ENCODE data around the gene CACNA1B.

Gene CACNA1B

DNA sequence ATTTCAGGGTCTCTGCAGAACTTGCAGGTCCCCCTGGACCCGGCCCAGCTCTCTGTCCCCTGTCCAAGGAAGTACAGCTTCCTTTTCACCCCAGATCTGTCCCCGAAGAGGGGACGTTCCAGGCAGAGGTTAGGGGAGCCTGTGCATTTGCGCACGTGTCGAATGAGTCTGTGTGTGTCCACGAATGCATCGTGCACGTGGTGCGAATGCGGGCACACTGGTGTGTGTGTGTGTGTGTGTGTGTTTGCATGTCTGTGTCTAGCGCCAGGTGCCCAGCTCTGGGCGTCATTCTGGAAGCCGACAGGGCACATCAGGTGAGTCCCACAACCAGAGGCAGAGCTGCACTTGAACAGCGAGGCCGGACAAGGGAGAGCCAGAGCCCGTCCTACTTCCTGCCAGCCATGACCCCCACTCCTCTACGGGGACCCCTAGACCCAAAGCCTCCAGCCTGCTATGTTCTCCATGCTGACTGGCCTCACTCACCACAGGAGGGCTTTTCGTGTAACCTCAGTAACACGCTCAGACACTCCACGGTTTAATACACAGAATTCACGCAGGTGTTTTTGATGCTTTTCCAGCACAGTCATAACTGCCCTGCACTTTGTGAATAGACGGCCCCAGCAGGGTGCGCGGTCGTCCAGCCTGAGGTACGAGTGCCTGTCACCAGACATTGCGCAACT is 41.3 kb upstream of the CACNA1B start:
- WGBS (ENCODE audit: insufficient coverage, insufficient read length), result no CpG with 5 or more reads among the region's 28 CpGs
- H3K4me3 ChIP-seq (ENCODE audit: low read length), result no peak overlapping the region
- no peak overlapping the region for H3K27ac ChIP-seq (ENCODE audit: low read length)
- DNase-seq (ENCODE audit: low read depth, low spot score), result no peak
- H3K36me3 ChIP-seq (ENCODE audit: control insufficient read depth, insufficient read depth, low read length), result peaks cover 10% of the 10 kb centered on the region; the same call in 1 of the 2 replicates
- H3K27me3 ChIP-seq (ENCODE audit: control insufficient read depth, insufficient read depth, low read length), result no peaks in the 10 kb centered on the region
- H3K9me3 ChIP-seq (ENCODE audit: control insufficient read depth, insufficient read depth, low read length), result no peaks in the 10 kb centered on the region
- no peaks in the 10 kb centered on the region for H3K4me1 ChIP-seq (ENCODE audit: control insufficient read depth, insufficient read depth, low read length)

DNA sequence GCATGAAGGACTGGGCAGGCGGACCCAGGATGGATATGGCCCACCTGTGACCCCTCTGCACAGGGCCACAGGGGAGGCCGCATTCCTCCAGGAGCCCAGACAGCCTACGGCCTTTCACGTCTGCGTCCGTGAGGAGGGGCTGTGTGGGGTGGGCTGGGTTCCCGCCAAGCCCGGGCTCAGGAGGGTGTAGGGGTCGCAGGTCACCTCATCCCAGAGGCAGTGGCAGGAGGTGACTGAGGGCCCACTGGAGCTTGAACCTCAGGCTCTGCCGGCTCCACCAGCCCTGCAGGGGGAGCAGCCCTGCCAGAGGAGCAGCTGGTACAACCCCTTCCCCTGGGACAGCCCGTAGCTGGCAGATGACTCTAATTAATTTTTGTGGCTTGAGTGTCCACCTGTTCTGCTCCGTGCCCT is 40.7 kb upstream of the CACNA1B start:
- no peak for DNase-seq (ENCODE audit: low read depth, low spot score)
- H3K4me1 ChIP-seq (ENCODE audit: control insufficient read depth, insufficient read depth, low read length), result no peaks in the 10 kb centered on the region
- no peaks in the 10 kb centered on the region for H3K9me3 ChIP-seq (ENCODE audit: control insufficient read depth, insufficient read depth, low read length)
- H3K27ac ChIP-seq (ENCODE audit: low read length), result no peak overlapping the region
- no peaks in the 10 kb centered on the region for H3K27me3 ChIP-seq (ENCODE audit: control insufficient read depth, insufficient read depth, low read length)
- WGBS (ENCODE audit: insufficient coverage, insufficient read length), result no CpG with 5 or more reads among the region's 12 CpGs
- no peak overlapping the region for H3K4me3 ChIP-seq (ENCODE audit: low read length)
- H3K36me3 ChIP-seq (ENCODE audit: control insufficient read depth, insufficient read depth, low read length), result peaks cover 10% of the 10 kb centered on the region; the same call in 1 of the 2 replicates

DNA sequence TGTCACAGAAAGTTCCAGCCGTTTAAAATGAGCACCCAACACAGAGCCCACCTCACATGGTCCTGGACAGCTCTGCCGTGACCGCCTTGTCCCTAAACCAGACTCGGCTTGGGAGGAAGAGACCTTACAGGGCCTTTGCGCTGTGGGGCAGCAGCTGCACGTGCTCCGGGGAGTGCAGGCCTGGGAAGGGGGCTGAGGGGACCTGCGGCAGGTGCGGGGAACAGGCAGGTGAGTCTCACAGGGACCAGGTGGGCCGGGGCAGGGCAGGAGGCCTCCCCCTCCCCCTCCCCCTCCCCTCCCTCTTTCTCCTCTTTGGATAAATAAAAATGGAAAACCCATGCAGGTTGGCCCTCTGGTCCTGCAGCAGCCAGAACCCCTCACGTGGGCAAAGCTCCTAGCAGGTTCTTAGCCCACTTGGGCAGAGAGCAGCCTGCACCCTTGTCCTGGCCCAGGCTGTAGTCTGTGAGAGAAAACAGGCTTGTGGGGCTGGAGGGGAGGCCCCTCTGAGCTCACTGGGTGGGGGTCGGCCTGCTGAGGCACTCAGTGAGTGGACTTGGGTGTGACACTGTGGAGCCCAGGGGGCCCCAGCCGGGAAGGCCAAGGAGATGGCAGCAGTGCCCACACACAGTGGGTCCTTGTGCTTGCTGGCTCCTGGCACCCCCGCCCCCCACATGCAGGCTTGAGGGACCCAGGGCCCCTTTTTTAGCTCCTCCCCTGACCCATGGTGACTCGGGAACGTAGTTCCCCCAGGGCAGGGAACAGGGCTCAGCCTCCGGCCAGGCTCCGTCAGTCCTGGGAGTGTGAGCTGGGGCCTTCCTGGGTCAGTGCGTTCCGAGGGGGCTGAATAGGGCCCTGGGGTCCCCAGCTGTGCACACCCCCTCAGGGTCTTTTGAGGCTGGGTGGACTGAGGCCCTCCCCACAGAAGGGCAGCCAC is 40.0 kb upstream of the CACNA1B start:
- no peak overlapping the region for H3K27ac ChIP-seq (ENCODE audit: low read length)
- H3K9me3 ChIP-seq (ENCODE audit: control insufficient read depth, insufficient read depth, low read length), result no peaks in the 10 kb centered on the region
- H3K36me3 ChIP-seq (ENCODE audit: control insufficient read depth, insufficient read depth, low read length), result peaks cover 9% of the 10 kb centered on the region; the same call in 1 of the 2 replicates
- no peaks in the 10 kb centered on the region for H3K4me1 ChIP-seq (ENCODE audit: control insufficient read depth, insufficient read depth, low read length)
- DNase-seq (ENCODE audit: low read depth, low spot score), result no peak
- no peak overlapping the region for H3K4me3 ChIP-seq (ENCODE audit: low read length)
- no CpG with 5 or more reads among the region's 20 CpGs for WGBS (ENCODE audit: insufficient coverage, insufficient read length)
- no peaks in the 10 kb centered on the region for H3K27me3 ChIP-seq (ENCODE audit: control insufficient read depth, insufficient read depth, low read length)

DNA sequence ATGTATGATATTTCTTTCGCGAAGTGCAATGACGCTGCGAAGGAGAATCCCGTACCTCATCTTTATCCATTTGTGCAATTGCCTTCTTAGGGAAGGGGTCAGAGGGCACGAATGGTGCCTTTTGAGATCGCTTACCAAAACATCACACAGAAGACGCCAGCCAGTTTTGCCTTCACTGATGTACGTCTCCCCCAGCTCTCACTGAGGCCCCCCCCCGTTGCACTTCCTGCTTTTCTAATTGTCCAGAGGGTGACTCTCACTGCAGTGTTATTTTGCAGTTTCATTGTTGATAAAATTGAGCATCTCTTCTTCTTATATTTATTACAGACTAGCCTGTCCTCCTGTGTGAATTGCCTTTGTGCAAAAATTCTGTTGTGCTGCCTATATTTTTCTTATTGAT is 39.0 kb upstream of the CACNA1B start:
- no peaks in the 10 kb centered on the region for H3K4me1 ChIP-seq (ENCODE audit: control insufficient read depth, insufficient read depth, low read length)
- no peak overlapping the region for H3K4me3 ChIP-seq (ENCODE audit: low read length)
- no CpG with 5 or more reads among the region's 10 CpGs for WGBS (ENCODE audit: insufficient coverage, insufficient read length)
- H3K9me3 ChIP-seq (ENCODE audit: control insufficient read depth, insufficient read depth, low read length), result no peaks in the 10 kb centered on the region
- H3K36me3 ChIP-seq (ENCODE audit: control insufficient read depth, insufficient read depth, low read length), result peaks cover 4% of the 10 kb centered on the region; the same call in 1 of the 2 replicates
- no peak overlapping the region for H3K27ac ChIP-seq (ENCODE audit: low read length)
- H3K27me3 ChIP-seq (ENCODE audit: control insufficient read depth, insufficient read depth, low read length), result no peaks in the 10 kb centered on the region
- DNase-seq (ENCODE audit: low read depth, low spot score), result no peak

DNA sequence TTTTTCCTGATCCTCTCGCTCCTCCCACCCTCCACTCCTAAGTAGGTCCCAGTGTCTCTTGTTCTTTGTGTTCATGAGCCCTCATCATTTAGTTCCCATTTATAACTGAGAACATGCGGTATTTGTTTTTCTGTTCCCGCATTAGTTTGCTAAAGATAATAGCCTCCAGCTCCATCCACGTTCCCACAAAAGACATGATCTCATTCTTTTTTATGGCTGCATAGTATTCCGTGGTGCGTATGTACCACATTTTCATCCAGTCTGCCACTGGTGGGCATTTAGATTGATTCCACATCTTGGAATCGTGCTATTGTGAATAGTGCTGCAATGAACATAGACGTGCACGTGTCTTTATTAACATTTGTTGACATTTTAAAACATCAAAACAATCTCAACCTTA is 34.2 kb upstream of the CACNA1B start:
- Histone ChIP-seq H3K27ac (ENCODE audit: low read length) (no peak overlapping the region), H3K36me3 (ENCODE audit: control insufficient read depth, insufficient read depth, low read length) (no peaks in the 10 kb centered on the region), H3K9me3 (ENCODE audit: control insufficient read depth, insufficient read depth, low read length) (no peaks in the 10 kb centered on the region), H3K27me3 (ENCODE audit: control insufficient read depth, insufficient read depth, low read length) (no peaks in the 10 kb centered on the region), H3K4me3 (ENCODE audit: low read length) (no peak overlapping the region), H3K4me1 (ENCODE audit: control insufficient read depth, insufficient read depth, low read length) (no peaks in the 10 kb centered on the region)
- WGBS (ENCODE audit: insufficient coverage, insufficient read length), result no CpG with 5 or more reads among the region's 9 CpGs
- DNase-seq (ENCODE audit: low read depth, low spot score), result no peak

DNA sequence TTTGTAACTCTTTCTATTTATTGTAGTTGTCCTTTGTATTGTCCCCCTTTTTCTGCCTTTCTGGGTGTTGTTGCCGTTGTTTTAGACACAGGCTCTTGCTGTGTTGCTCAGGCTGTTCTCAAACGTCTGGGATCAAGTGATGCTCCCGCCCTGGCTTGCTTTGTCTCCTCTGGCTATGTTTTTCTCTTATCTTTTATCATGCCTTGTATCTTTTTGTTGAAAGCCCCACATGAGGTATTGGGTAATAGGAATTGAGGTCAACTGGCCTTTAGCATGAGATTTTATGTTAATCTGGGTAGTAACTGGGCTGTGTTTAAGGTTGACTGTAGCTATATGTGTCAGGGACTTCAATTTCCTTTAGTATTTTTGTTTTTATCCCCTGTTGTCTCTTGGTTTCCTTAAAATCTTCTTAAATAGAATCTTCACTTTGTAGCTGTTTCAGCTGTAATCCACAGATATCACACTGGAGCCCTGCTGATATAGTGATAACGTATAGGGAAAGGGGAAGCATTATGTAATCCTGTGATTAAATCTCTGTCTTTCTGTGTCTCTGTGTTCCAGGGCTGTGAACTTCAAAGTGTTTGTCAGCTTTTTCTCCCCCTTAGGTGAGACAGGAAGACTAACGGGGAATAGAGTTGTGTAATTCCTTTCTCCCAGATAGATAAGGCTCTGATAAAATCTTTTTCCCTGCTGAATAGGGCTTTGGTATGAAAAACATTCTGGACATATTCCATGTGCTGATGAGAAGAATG is 25.9 kb upstream of the CACNA1B start:
- H3K27ac ChIP-seq (ENCODE audit: low read length), result no peak overlapping the region
- H3K36me3 ChIP-seq (ENCODE audit: control insufficient read depth, insufficient read depth, low read length), result no peaks in the 10 kb centered on the region
- no peak for DNase-seq (ENCODE audit: low read depth, low spot score)
- no peaks in the 10 kb centered on the region for H3K4me1 ChIP-seq (ENCODE audit: control insufficient read depth, insufficient read depth, low read length)
- H3K4me3 ChIP-seq (ENCODE audit: low read length), result no peak overlapping the region
- no peaks in the 10 kb centered on the region for H3K27me3 ChIP-seq (ENCODE audit: control insufficient read depth, insufficient read depth, low read length)
- no CpG with 5 or more reads among the region's 5 CpGs for WGBS (ENCODE audit: insufficient coverage, insufficient read length)
- no peaks in the 10 kb centered on the region for H3K9me3 ChIP-seq (ENCODE audit: control insufficient read depth, insufficient read depth, low read length)

DNA sequence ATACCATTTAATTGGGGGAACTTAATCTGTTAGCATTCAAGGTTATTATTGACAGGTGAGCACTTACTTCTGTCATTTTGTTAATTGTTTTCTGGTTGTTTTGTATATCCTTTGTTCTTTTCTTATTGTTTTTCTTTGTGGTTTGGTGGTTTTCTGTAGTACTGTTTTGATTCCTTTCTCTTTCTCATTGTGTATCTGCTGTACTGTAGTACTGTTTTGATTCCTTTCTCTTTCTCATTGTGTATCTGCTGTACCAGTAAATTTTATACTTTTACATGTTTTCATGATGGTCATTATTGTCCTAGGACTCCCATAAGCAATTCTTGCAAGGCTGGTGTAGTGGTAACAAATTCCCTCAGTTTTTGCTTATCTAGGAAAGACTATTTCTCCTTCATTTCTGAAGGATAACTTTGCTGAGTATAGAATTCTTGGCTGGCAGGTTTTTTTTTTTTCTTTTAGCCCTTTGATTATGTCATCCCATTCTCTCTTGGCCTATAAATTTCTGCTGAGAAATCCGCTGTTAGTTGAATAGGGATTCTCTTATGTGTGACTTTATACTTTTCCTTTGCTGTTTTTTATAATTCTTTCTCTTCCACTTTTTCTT is 24.1 kb upstream of the CACNA1B start:
- Histone ChIP-seq H3K4me1 (ENCODE audit: control insufficient read depth, insufficient read depth, low read length) (no peaks in the 10 kb centered on the region), H3K9me3 (ENCODE audit: control insufficient read depth, insufficient read depth, low read length) (no peaks in the 10 kb centered on the region), H3K27ac (ENCODE audit: low read length) (no peak overlapping the region), H3K36me3 (ENCODE audit: control insufficient read depth, insufficient read depth, low read length) (no peaks in the 10 kb centered on the region), H3K4me3 (ENCODE audit: low read length) (no peak overlapping the region), H3K27me3 (ENCODE audit: control insufficient read depth, insufficient read depth, low read length) (no peaks in the 10 kb centered on the region)
- WGBS (ENCODE audit: insufficient coverage, insufficient read length), result no CpG with 5 or more reads among the region's 1 CpG
- no peak for DNase-seq (ENCODE audit: low read depth, low spot score)

DNA sequence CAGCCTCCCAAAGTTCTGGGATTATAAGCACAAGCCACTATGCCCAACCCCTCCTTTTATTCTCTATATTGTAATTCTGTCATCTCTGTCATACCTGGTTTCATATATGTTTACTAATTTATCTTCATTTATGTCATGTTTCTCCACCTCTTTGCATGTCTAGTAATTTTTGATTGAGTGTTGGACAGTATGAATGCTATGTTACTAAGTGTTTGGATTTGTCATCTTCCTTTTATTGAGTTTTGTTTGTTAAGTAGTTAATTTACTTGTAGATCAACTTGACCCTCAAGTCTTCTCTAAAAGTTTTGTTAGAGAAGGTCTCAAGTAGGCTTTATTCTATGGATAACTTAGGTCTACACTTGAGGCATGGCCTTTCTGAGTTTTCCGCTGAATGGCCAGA is 17.2 kb upstream of the CACNA1B start:
- WGBS (ENCODE audit: insufficient coverage, insufficient read length), result no CpG with 5 or more reads among the region's 1 CpG
- no peak for DNase-seq (ENCODE audit: low read depth, low spot score)
- Histone ChIP-seq H3K27me3 (ENCODE audit: control insufficient read depth, insufficient read depth, low read length) (no peaks in the 10 kb centered on the region), H3K4me3 (ENCODE audit: low read length) (no peak overlapping the region), H3K27ac (ENCODE audit: low read length) (no peak overlapping the region), H3K4me1 (ENCODE audit: control insufficient read depth, insufficient read depth, low read length) (no peaks in the 10 kb centered on the region), H3K9me3 (ENCODE audit: control insufficient read depth, insufficient read depth, low read length) (no peaks in the 10 kb centered on the region), H3K36me3 (ENCODE audit: control insufficient read depth, insufficient read depth, low read length) (no peaks in the 10 kb centered on the region)

DNA sequence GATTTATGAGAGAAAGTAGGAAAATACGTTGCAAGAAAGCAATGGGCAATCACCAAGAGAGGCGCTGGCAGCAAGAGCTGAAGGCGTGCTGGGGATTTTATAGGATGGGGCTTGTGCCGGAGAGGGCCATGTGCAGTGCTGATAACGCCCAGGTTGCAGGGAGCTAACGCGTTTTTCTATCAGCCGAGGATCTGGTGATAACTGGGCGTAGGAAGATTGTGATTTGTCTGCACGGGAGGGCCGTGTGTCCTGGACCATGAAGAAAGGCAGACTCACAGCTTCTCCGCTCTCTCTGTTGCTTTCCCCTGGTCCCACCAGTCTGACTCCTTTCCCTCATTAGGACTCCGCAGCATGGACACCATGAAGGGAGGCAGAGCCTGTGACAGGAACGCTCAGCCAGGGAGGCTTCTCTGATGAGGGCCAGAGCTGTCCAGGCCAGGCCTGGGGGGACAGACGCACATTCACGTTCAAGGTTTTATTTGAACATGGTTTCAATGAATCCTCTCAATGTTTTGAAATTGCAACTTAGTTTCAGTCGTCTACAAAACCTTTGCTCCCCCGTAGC is 11.9 kb upstream of the CACNA1B start:
- no peak for DNase-seq (ENCODE audit: low read depth, low spot score)
- Histone ChIP-seq H3K9me3 (ENCODE audit: control insufficient read depth, insufficient read depth, low read length) (no peaks in the 10 kb centered on the region), H3K4me3 (ENCODE audit: low read length) (no peak overlapping the region), H3K27me3 (ENCODE audit: control insufficient read depth, insufficient read depth, low read length) (no peaks in the 10 kb centered on the region), H3K4me1 (ENCODE audit: control insufficient read depth, insufficient read depth, low read length) (no peaks in the 10 kb centered on the region), H3K27ac (ENCODE audit: low read length) (no peak overlapping the region), H3K36me3 (ENCODE audit: control insufficient read depth, insufficient read depth, low read length) (no peaks in the 10 kb centered on the region)
- no CpG with 5 or more reads among the region's 18 CpGs for WGBS (ENCODE audit: insufficient coverage, insufficient read length)

Data from iPS DF 6.9 (cell line).